ENCODE data around the gene TMEM92. TPM values are rescaled to one million over a fixed set of nuclear protein-coding genes. Genes with fewer than 3 reads are reported as not detected.
A peak's percentile ranks its signal among the peaks of the same experiment; 100 is the strongest.
"Not testable (repeated sequence)": the region's sequence is repeated elsewhere in the genome, so short reads cannot be mapped to it uniquely, and the experiment has no call there.

Gene TMEM92
- total and polyA plus RNA-seq, 5 donors: not detected

- no peaks in the 10 kb centered on the region for H3K4me1 ChIP-seq (ENCODE audit: control insufficient read depth, insufficient read depth, low read length)
- no peaks in the 10 kb centered on the region for H3K27me3 ChIP-seq (ENCODE audit: control insufficient read depth, insufficient read depth)
- ATAC-seq (no peak), DNase-seq (no peak)
- H3K4me3 ChIP-seq (ENCODE audit: low read length): no peak overlapping the region
- H3K9me3 ChIP-seq (ENCODE audit: control insufficient read depth, low read length): no peaks in the 10 kb centered on the region
- no peak overlapping the region for H3K27ac ChIP-seq (ENCODE audit: low read length)
- intact Hi-C loops (cut with DNase I): no loop called here
- WGBS: 60% methylated on average over 4 of the region's 4 CpGs
Observed at GRCh38 chr17:50279181-50279526, 4.9 kb downstream of the TMEM92 start.

- Histone ChIP-seq H3K4me3 (ENCODE audit: low read length) (no peak overlapping the region), H3K4me1 (ENCODE audit: control insufficient read depth, insufficient read depth, low read length) (no peaks in the 10 kb centered on the region), H3K27me3 (ENCODE audit: control insufficient read depth, insufficient read depth) (no peaks in the 10 kb centered on the region), H3K27ac (ENCODE audit: low read length) (no peak overlapping the region), H3K9me3 (ENCODE audit: control insufficient read depth, low read length) (no peaks in the 10 kb centered on the region)
- intact Hi-C loops (cut with DNase I): no loop called here
- DNase-seq (no peak), ATAC-seq (no peak)
- 95% methylated on average over 7 of the region's 7 CpGs for WGBS
Observed at GRCh38 chr17:50279639-50280038, 5.4 kb downstream of the TMEM92 start.

- WGBS: 67% methylated on average over 8 of the region's 8 CpGs
- no peak overlapping the region for H3K27ac ChIP-seq (ENCODE audit: low read length)
- H3K27me3 ChIP-seq (ENCODE audit: control insufficient read depth, insufficient read depth): no peaks in the 10 kb centered on the region
- no peak overlapping the region for H3K4me3 ChIP-seq (ENCODE audit: low read length)
- ATAC-seq (no peak), DNase-seq (no peak)
- no peaks in the 10 kb centered on the region for H3K9me3 ChIP-seq (ENCODE audit: control insufficient read depth, low read length)
- intact Hi-C loops (cut with DNase I): no loop called here
- no peaks in the 10 kb centered on the region for H3K4me1 ChIP-seq (ENCODE audit: control insufficient read depth, insufficient read depth, low read length)
Observed at GRCh38 chr17:50280068-50280467, 5.8 kb downstream of the TMEM92 start.

- Histone ChIP-seq H3K4me3 (ENCODE audit: low read length) (no peak overlapping the region), H3K4me1 (ENCODE audit: control insufficient read depth, insufficient read depth, low read length) (no peaks in the 10 kb centered on the region), H3K9me3 (ENCODE audit: control insufficient read depth, low read length) (no peaks in the 10 kb centered on the region), H3K27ac (ENCODE audit: low read length) (no peak overlapping the region), H3K27me3 (ENCODE audit: control insufficient read depth, insufficient read depth) (no peaks in the 10 kb centered on the region)
- no peak for ATAC-seq
- 79% methylated on average over 7 of the region's 7 CpGs for WGBS
- no peak for DNase-seq
- intact Hi-C loops (cut with DNase I): no loop called here
Observed at GRCh38 chr17:50280801-50281441, 6.7 kb downstream of the TMEM92 start.

GRCh38 chr17:50281739-50282401 is 7.6 kb downstream of the TMEM92 start:
- Histone ChIP-seq H3K27ac (ENCODE audit: low read length) (no peak overlapping the region), H3K4me3 (ENCODE audit: low read length) (no peak overlapping the region), H3K9me3 (ENCODE audit: control insufficient read depth, low read length) (no peaks in the 10 kb centered on the region), H3K4me1 (ENCODE audit: control insufficient read depth, insufficient read depth, low read length) (no peaks in the 10 kb centered on the region), H3K27me3 (ENCODE audit: control insufficient read depth, insufficient read depth) (no peaks in the 10 kb centered on the region)
- 82% methylated on average over 4 of the region's 4 CpGs for WGBS
- peak in 1 of 3 donors; percentile 22 for DNase-seq
- no peak for ATAC-seq
- intact Hi-C loops (cut with DNase I): no loop called here

- Histone ChIP-seq H3K27me3 (ENCODE audit: control insufficient read depth, insufficient read depth) (no peaks in the 10 kb centered on the region), H3K27ac (ENCODE audit: low read length) (no peak overlapping the region), H3K9me3 (ENCODE audit: control insufficient read depth, low read length) (no peaks in the 10 kb centered on the region), H3K4me1 (ENCODE audit: control insufficient read depth, insufficient read depth, low read length) (no peaks in the 10 kb centered on the region), H3K4me3 (ENCODE audit: low read length) (no peak overlapping the region)
- intact Hi-C loops (cut with DNase I): no loop called here
- ATAC-seq: no peak
- 85% methylated on average over 10 of the region's 10 CpGs for WGBS
- DNase-seq: no peak
Observed at GRCh38 chr17:50283246-50283645, 9.0 kb downstream of the TMEM92 start.

- no peak for DNase-seq
- no peak overlapping the region for H3K27ac ChIP-seq (ENCODE audit: low read length)
Observed at GRCh38 chr17:50283714-50284113, 9.4 kb downstream of the TMEM92 start.

GRCh38 chr17:50285941-50286340 is 11.7 kb downstream of the TMEM92 start:
- H3K4me1 ChIP-seq (ENCODE audit: control insufficient read depth, insufficient read depth, low read length): peaks cover 4% of the 10 kb centered on the region
- no peak overlapping the region for H3K27ac ChIP-seq (ENCODE audit: low read length)
- H3K9me3 ChIP-seq (ENCODE audit: control insufficient read depth, low read length): no peaks in the 10 kb centered on the region
- no peak overlapping the region for H3K4me3 ChIP-seq (ENCODE audit: low read length)
- no peaks in the 10 kb centered on the region for H3K27me3 ChIP-seq (ENCODE audit: control insufficient read depth, insufficient read depth)
- DNase-seq: no peak
- WGBS: 62% methylated on average over 3 of the region's 3 CpGs
- no peak for ATAC-seq
- intact Hi-C loops (cut with DNase I): no loop called here

More at GRCh38 chr17:50283714-50284113, 9.4 kb downstream of the TMEM92 start:
- H3K27me3 ChIP-seq (ENCODE audit: control insufficient read depth, insufficient read depth): no peaks in the 10 kb centered on the region
- no peaks in the 10 kb centered on the region for H3K9me3 ChIP-seq (ENCODE audit: control insufficient read depth, low read length)
- intact Hi-C loops (cut with DNase I): no loop called here
- ATAC-seq: no peak
- no peaks in the 10 kb centered on the region for H3K4me1 ChIP-seq (ENCODE audit: control insufficient read depth, insufficient read depth, low read length)
- WGBS: 72% methylated on average over 7 of the region's 7 CpGs
- no peak overlapping the region for H3K4me3 ChIP-seq (ENCODE audit: low read length)

GRCh38 chr17:50287302-50287701 is 13.0 kb downstream of the TMEM92 start:
- ATAC-seq; H3K27ac ChIP-seq (ENCODE audit: low read length); H3K27me3 ChIP-seq (ENCODE audit: control insufficient read depth, insufficient read depth); intact Hi-C loops (cut with DNase I); H3K4me1 ChIP-seq (ENCODE audit: control insufficient read depth, insufficient read depth, low read length); H3K9me3 ChIP-seq (ENCODE audit: control insufficient read depth, low read length); DNase-seq; H3K4me3 ChIP-seq (ENCODE audit: low read length): not testable (repeated sequence)
- WGBS: 83% methylated on average over 7 of the region's 7 CpGs

GRCh38 chr17:50288306-50288705 is 14.0 kb downstream of the TMEM92 start:
- Histone ChIP-seq H3K4me1 (ENCODE audit: control insufficient read depth, insufficient read depth, low read length) (peaks cover 4% of the 10 kb centered on the region), H3K4me3 (ENCODE audit: low read length) (no peak overlapping the region), H3K9me3 (ENCODE audit: control insufficient read depth, low read length) (no peaks in the 10 kb centered on the region), H3K27ac (ENCODE audit: low read length) (no peak overlapping the region), H3K27me3 (ENCODE audit: control insufficient read depth, insufficient read depth) (no peaks in the 10 kb centered on the region)
- DNase-seq (no peak), ATAC-seq (no peak)
- intact Hi-C loops (cut with DNase I): no loop called here
- WGBS: 93% methylated on average over 4 of the region's 4 CpGs

- Histone ChIP-seq H3K27ac (ENCODE audit: low read length) (peak overlapping the region; percentile 65), H3K9me3 (ENCODE audit: control insufficient read depth, low read length) (no peaks in the 10 kb centered on the region), H3K4me3 (ENCODE audit: low read length) (no peak overlapping the region), H3K4me1 (ENCODE audit: control insufficient read depth, insufficient read depth, low read length) (peaks cover 4% of the 10 kb centered on the region), H3K27me3 (ENCODE audit: control insufficient read depth, insufficient read depth) (no peaks in the 10 kb centered on the region)
- DNase-seq: no peak
- intact Hi-C loops (cut with DNase I): no loop called here
- peak in 1 of 2 donors; percentile 34 for ATAC-seq
- 57% methylated on average over 3 of the region's 3 CpGs for WGBS
Observed at GRCh38 chr17:50289278-50289677, 15.0 kb downstream of the TMEM92 start.
